Activated CD4-positive, alpha-beta T cell treated with anti-CD3 and anti-CD28 coated beads, Interleukin-2, amount 10 ng/mL, durations not matched to agents 7 days and 5 days (primary cell): Measurements from ENCODE around the gene OR51B5. TPM values are rescaled to one million over a fixed set of nuclear protein-coding genes. Genes with fewer than 3 reads are reported as not detected.
"Not testable (repeated sequence)": the region's sequence is repeated elsewhere in the genome, so short reads cannot be mapped to it uniquely, and the experiment has no call there.

Experiments used
- CTCF ChIA-PET: fragments of 350-600 bp; sonication (Branson Sonifier 250); formaldehyde crosslinking; loops from one replicate; lab custom pipeline; 2021; ENCODE audit warnings: antibody characterized with exemption; lab: Charles Lee
- POLR2A ChIA-PET: fragments of 350-600 bp; sonication (Branson Sonifier 250); formaldehyde crosslinking; loops from one replicate; lab custom pipeline; 2021; ENCODE audit warnings: antibody characterized with exemption; lab: Charles Lee
- DNase-seq: peaks from one replicate; pipeline ENCODE4 v3.0.0-alpha.2; 2020
- H3K27ac Mint-ChIP-seq: one replicate; pipeline ENCODE4 v1.8.0; 2021; ENCODE audit warnings: mild to moderate bottlenecking, moderate library complexity, mixed read lengths
- H3K27me3 Mint-ChIP-seq: one replicate; pipeline ENCODE4 v1.8.0; 2021; ENCODE audit warnings: mixed read lengths
- H3K36me3 Mint-ChIP-seq: one replicate; pipeline ENCODE4 v1.8.0; 2021; ENCODE audit warnings: low read depth, mixed read lengths
- H3K4me1 Mint-ChIP-seq: one replicate; pipeline ENCODE4 v1.8.0; 2021; ENCODE audit warnings: mixed read lengths
- H3K4me3 Mint-ChIP-seq: one replicate; pipeline ENCODE4 v1.8.0; 2021; ENCODE audit warnings: mild to moderate bottlenecking, moderate library complexity, mixed read lengths
- H3K9me3 Mint-ChIP-seq: one replicate; pipeline ENCODE4 v1.8.0; 2021; ENCODE audit warnings: mixed read lengths
- total RNA-seq, 2 experiments: library from RNA; stranded (reverse); gene quantifications; one replicate each; pipeline ENCODE4 v1.2.3, GENCODE V29; 2021

Gene OR51B5
- total RNA-seq, 2 experiments from 2014 or later = not detected

- no peak for DNase-seq
- no peak overlapping the region for H3K27ac Mint-ChIP-seq
- no peaks in the 10 kb centered on the region for H3K9me3 Mint-ChIP-seq
- ChIA-PET POLR2A (no interaction called here), CTCF (no interaction called here)
- no peaks in the 10 kb centered on the region for H3K4me1 Mint-ChIP-seq
- H3K27me3 Mint-ChIP-seq = peaks cover 2% of the 10 kb centered on the region
- H3K4me3 Mint-ChIP-seq = no peak overlapping the region
- no peaks in the 10 kb centered on the region for H3K36me3 Mint-ChIP-seq
These were observed 32.9 kb downstream of the OR51B5 start for GRCh38 chr11:5310423-5310822.

GRCh38 chr11:5307256-5308019, 35.9 kb downstream of the OR51B5 start:
- Mint-ChIP-seq H3K36me3 (no peaks in the 10 kb centered on the region), H3K27me3 (peaks cover 2% of the 10 kb centered on the region), H3K27ac (no peak overlapping the region), H3K4me1 (no peaks in the 10 kb centered on the region), H3K4me3 (no peak overlapping the region), H3K9me3 (no peaks in the 10 kb centered on the region)
- DNase-seq = no peak
- POLR2A ChIA-PET = no interaction called here
- CTCF ChIA-PET = no interaction called here

- H3K27ac Mint-ChIP-seq = no peak overlapping the region
- H3K27me3 Mint-ChIP-seq = no peaks in the 10 kb centered on the region
- H3K4me3 Mint-ChIP-seq = no peak overlapping the region
- ChIA-PET CTCF (no interaction called here), POLR2A (no interaction called here)
- H3K4me1 Mint-ChIP-seq = no peaks in the 10 kb centered on the region
- no peak for DNase-seq
- H3K9me3 Mint-ChIP-seq = no peaks in the 10 kb centered on the region
- H3K36me3 Mint-ChIP-seq = no peaks in the 10 kb centered on the region
These were observed 39.3 kb downstream of the OR51B5 start for GRCh38 chr11:5304046-5304445.

GRCh38 chr11:5303626-5304025, 39.7 kb downstream of the OR51B5 start:
- no peaks in the 10 kb centered on the region for H3K27me3 Mint-ChIP-seq
- no peaks in the 10 kb centered on the region for H3K36me3 Mint-ChIP-seq
- ChIA-PET CTCF (no interaction called here), POLR2A (no interaction called here)
- H3K9me3 Mint-ChIP-seq = no peaks in the 10 kb centered on the region
- no peak overlapping the region for H3K27ac Mint-ChIP-seq
- DNase-seq = no peak
- no peak overlapping the region for H3K4me3 Mint-ChIP-seq
- H3K4me1 Mint-ChIP-seq = no peaks in the 10 kb centered on the region

GRCh38 chr11:5301846-5302245, 41.5 kb downstream of the OR51B5 start, which contains the start of gene OR51B4:
Gene OR51B4 (minus strand): TSS chr11:5301946. CDS start chr11:5301946, 0 bp downstream.
- Mint-ChIP-seq H3K27ac (no peak within 1 kb of the TSS), H3K4me3 (no peak within 1 kb of the TSS), H3K27me3 (no peaks in the 10 kb centered on the region), H3K4me1 (no peaks in the 10 kb centered on the region), H3K36me3 (no peaks in the 10 kb centered on the region), H3K9me3 (no peaks in the 10 kb centered on the region)
- ChIA-PET POLR2A (no interaction called here), CTCF (no interaction called here)
- DNase-seq = no peak

GRCh38 chr11:5300251-5300650, 43.1 kb downstream of the OR51B5 start:
- Mint-ChIP-seq H3K9me3 (no peaks in the 10 kb centered on the region), H3K27me3 (no peaks in the 10 kb centered on the region), H3K27ac (no peak overlapping the region), H3K4me1 (no peaks in the 10 kb centered on the region), H3K36me3 (no peaks in the 10 kb centered on the region), H3K4me3 (no peak overlapping the region)
- ChIA-PET CTCF (no interaction called here), POLR2A (no interaction called here)
- DNase-seq = no peak

GRCh38 chr11:5298451-5298850, 44.9 kb downstream of the OR51B5 start:
- DNase-seq = no peak
- Mint-ChIP-seq H3K36me3 (no peaks in the 10 kb centered on the region), H3K27ac (no peak overlapping the region), H3K9me3 (no peaks in the 10 kb centered on the region), H3K27me3 (no peaks in the 10 kb centered on the region), H3K4me3 (no peak overlapping the region), H3K4me1 (no peaks in the 10 kb centered on the region)
- CTCF ChIA-PET = no interaction called here
- POLR2A ChIA-PET = no interaction called here

GRCh38 chr11:5297721-5298323, 45.5 kb downstream of the OR51B5 start:
- Mint-ChIP-seq H3K27ac (no peak overlapping the region), H3K9me3 (no peaks in the 10 kb centered on the region), H3K4me1 (no peaks in the 10 kb centered on the region), H3K4me3 (no peak overlapping the region), H3K36me3 (no peaks in the 10 kb centered on the region), H3K27me3 (no peaks in the 10 kb centered on the region)
- ChIA-PET CTCF (no interaction called here), POLR2A (no interaction called here)
- DNase-seq = no peak

- H3K27me3 Mint-ChIP-seq, DNase-seq, H3K9me3 Mint-ChIP-seq, H3K27ac Mint-ChIP-seq, POLR2A ChIA-PET, H3K4me3 Mint-ChIP-seq, CTCF ChIA-PET, H3K36me3 Mint-ChIP-seq, H3K4me1 Mint-ChIP-seq: not testable (repeated sequence)
These were observed 48.9 kb downstream of the OR51B5 start for GRCh38 chr11:5294342-5294995.

GRCh38 chr11:5293028-5293427, 50.3 kb downstream of the OR51B5 start:
- H3K9me3 Mint-ChIP-seq = no peaks in the 10 kb centered on the region
- no peak overlapping the region for H3K27ac Mint-ChIP-seq
- ChIA-PET CTCF (no interaction called here), POLR2A (no interaction called here)
- DNase-seq = no peak
- no peak overlapping the region for H3K4me3 Mint-ChIP-seq
- H3K27me3 Mint-ChIP-seq = no peaks in the 10 kb centered on the region
- H3K36me3 Mint-ChIP-seq = no peaks in the 10 kb centered on the region
- H3K4me1 Mint-ChIP-seq = no peaks in the 10 kb centered on the region

Other genes with a start within 250 kb of the OR51B5 start
- not detected for gene OR52A5, start 205.2 kb downstream of the OR51B5 start, total RNA-seq
- gene OR52A1, start 188.8 kb downstream of the OR51B5 start, total RNA-seq = not detected
- not detected for gene OR51V1, start 142.8 kb downstream of the OR51B5 start, total RNA-seq
- gene HBB, start 116.5 kb downstream of the OR51B5 start, total RNA-seq = not detected
- gene HBD, start 109.0 kb downstream of the OR51B5 start, total RNA-seq = not detected
- not detected for gene HBG1, start 93.7 kb downstream of the OR51B5 start, total RNA-seq
- not detected for gene HBG2, start 88.7 kb downstream of the OR51B5 start, total RNA-seq
- gene HBE1, start 73.6 kb downstream of the OR51B5 start, total RNA-seq = not detected
- not detected for gene OR51B4, start 41.6 kb downstream of the OR51B5 start, total RNA-seq
- gene OR51B2, start 19.2 kb downstream of the OR51B5 start, total RNA-seq = not detected
- gene OR51B6, start 8.0 kb upstream of the OR51B5 start, total RNA-seq = not detected
- not detected for gene OR51M1, start 40.3 kb upstream of the OR51B5 start, total RNA-seq
- not detected for gene OR51Q1, start 78.6 kb upstream of the OR51B5 start, total RNA-seq
- gene OR51I1, start 98.0 kb upstream of the OR51B5 start, total RNA-seq = not detected
- not detected for gene OR51I2, start 105.8 kb upstream of the OR51B5 start, total RNA-seq
- not detected for gene OR52D1, start 145.2 kb upstream of the OR51B5 start, total RNA-seq
- not detected for gene UBQLN3, start 166.4 kb upstream of the OR51B5 start, total RNA-seq
- gene UBQLNL, start 173.2 kb upstream of the OR51B5 start, total RNA-seq = under 1 TPM; 0.25 to 0.45 TPM
- under 1 TPM in 1 of 2 experiments, not detected in 1; 0.37 TPM for gene OR52H1, start 205.0 kb upstream of the OR51B5 start, total RNA-seq
- gene OR52B6, start 237.4 kb upstream of the OR51B5 start, total RNA-seq = not detected